Measurements from ENCODE around the gene GPR17. TPM values are rescaled to one million over a fixed set of nuclear protein-coding genes. Genes with fewer than 3 reads are reported as not detected.

GPR17 gene
- total and polyA plus RNA-seq, 4 donors: 0.03 to 0.14 (median 0.07) TPM; not detected in 1

GRCh38 chr2:127658146-127658545, 12.2 kb downstream of the GPR17 start:
- DNase-seq (ENCODE audit: low spot score): no peak
- TF ChIP-seq HNF4A (conservative IDR thresholded peaks at IDR 0.05) (no peak), ATF3 (IDR thresholded peaks at IDR 0.05) (no peak), FOXA2 (IDR thresholded peaks at IDR 0.05) (no peak)
- TF ChIP-seq, protein P1, sequence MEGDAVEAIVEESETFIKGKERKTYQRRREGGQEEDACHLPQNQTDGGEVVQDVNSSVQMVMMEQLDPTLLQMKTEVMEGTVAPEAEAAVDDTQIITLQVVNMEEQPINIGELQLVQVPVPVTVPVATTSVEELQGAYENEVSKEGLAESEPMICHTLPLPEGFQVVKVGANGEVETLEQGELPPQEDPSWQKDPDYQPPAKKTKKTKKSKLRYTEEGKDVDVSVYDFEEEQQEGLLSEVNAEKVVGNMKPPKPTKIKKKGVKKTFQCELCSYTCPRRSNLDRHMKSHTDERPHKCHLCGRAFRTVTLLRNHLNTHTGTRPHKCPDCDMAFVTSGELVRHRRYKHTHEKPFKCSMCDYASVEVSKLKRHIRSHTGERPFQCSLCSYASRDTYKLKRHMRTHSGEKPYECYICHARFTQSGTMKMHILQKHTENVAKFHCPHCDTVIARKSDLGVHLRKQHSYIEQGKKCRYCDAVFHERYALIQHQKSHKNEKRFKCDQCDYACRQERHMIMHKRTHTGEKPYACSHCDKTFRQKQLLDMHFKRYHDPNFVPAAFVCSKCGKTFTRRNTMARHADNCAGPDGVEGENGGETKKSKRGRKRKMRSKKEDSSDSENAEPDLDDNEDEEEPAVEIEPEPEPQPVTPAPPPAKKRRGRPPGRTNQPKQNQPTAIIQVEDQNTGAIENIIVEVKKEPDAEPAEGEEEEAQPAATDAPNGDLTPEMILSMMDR (IDR thresholded peaks at IDR 0.05; ENCODE audit: low read depth, low read length, missing input control): no peak
- no peak overlapping the region for H3K4me3 ChIP-seq (ENCODE audit: low read depth in 1 of 3, low read length in 3 of 3)
- 92% methylated on average over 6 of the region's 6 CpGs for WGBS
- peaks cover 10 to 22% (median 16%) of the 10 kb centered on the region in 4 donors for H3K4me1 ChIP-seq (ENCODE audit: control insufficient read depth in 4 of 4, insufficient read depth in 4 of 4, low read length in 3 of 4)
- no peaks in the 10 kb centered on the region for H3K9me3 ChIP-seq (ENCODE audit: control insufficient read depth in 4 of 4, low read length in 3 of 4)
- no peak overlapping the region for H3K27ac ChIP-seq (ENCODE audit: low read depth in 1 of 2, low read length in 2 of 2)
- H3K27me3 ChIP-seq (ENCODE audit: control insufficient read depth in 4 of 4, insufficient read depth in 4 of 4, low read length in 3 of 4): no peaks in the 10 kb centered on the region
- no peak overlapping the region for H3K9ac ChIP-seq (ENCODE audit: low read depth in 1 of 2, low read length in 2 of 2)
- peaks cover 0 to 11% (median 1%) of the 10 kb centered on the region in 4 donors for H3K36me3 ChIP-seq (ENCODE audit: control insufficient read depth in 4 of 4, insufficient read depth in 3 of 4, low read depth in 1 of 4, low read length in 3 of 4)

- Histone ChIP-seq H3K9me3 (ENCODE audit: control insufficient read depth in 4 of 4, low read length in 3 of 4) (no peaks in the 10 kb centered on the region), H3K4me1 (ENCODE audit: control insufficient read depth in 4 of 4, insufficient read depth in 4 of 4, low read length in 3 of 4) (peaks cover 16 to 29% (median 23%) of the 10 kb centered on the region in 4 donors), H3K9ac (ENCODE audit: low read depth in 1 of 2, low read length in 2 of 2) (no peak overlapping the region), H3K27ac (ENCODE audit: low read depth in 1 of 2, low read length in 2 of 2) (peak overlapping the region; percentile 21 to 61), H3K36me3 (ENCODE audit: control insufficient read depth in 4 of 4, insufficient read depth in 3 of 4, low read depth in 1 of 4, low read length in 3 of 4) (peaks cover 0 to 11% (median 1%) of the 10 kb centered on the region in 4 donors), H3K4me3 (ENCODE audit: low read depth in 1 of 3, low read length in 3 of 3) (no peak overlapping the region), H3K27me3 (ENCODE audit: control insufficient read depth in 4 of 4, insufficient read depth in 4 of 4, low read length in 3 of 4) (no peaks in the 10 kb centered on the region)
- WGBS: 86% methylated on average over 20 of the region's 20 CpGs
- no peak for TF ChIP-seq YY1 (IDR thresholded peaks at IDR 0.05)
- no peak for TF ChIP-seq JUND (IDR thresholded peaks at IDR 0.05)
- TF ChIP-seq, protein P2, sequence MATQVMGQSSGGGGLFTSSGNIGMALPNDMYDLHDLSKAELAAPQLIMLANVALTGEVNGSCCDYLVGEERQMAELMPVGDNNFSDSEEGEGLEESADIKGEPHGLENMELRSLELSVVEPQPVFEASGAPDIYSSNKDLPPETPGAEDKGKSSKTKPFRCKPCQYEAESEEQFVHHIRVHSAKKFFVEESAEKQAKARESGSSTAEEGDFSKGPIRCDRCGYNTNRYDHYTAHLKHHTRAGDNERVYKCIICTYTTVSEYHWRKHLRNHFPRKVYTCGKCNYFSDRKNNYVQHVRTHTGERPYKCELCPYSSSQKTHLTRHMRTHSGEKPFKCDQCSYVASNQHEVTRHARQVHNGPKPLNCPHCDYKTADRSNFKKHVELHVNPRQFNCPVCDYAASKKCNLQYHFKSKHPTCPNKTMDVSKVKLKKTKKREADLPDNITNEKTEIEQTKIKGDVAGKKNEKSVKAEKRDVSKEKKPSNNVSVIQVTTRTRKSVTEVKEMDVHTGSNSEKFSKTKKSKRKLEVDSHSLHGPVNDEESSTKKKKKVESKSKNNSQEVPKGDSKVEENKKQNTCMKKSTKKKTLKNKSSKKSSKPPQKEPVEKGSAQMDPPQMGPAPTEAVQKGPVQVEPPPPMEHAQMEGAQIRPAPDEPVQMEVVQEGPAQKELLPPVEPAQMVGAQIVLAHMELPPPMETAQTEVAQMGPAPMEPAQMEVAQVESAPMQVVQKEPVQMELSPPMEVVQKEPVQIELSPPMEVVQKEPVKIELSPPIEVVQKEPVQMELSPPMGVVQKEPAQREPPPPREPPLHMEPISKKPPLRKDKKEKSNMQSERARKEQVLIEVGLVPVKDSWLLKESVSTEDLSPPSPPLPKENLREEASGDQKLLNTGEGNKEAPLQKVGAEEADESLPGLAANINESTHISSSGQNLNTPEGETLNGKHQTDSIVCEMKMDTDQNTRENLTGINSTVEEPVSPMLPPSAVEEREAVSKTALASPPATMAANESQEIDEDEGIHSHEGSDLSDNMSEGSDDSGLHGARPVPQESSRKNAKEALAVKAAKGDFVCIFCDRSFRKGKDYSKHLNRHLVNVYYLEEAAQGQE (IDR thresholded peaks at IDR 0.05): no peak
- TF ChIP-seq NR2F2 (IDR thresholded peaks at IDR 0.05): no peak
- TF ChIP-seq RXRA (IDR thresholded peaks at IDR 0.05): no peak
- no peak for TF ChIP-seq GABPA (IDR thresholded peaks at IDR 0.05 in 1 of 2, conservative IDR thresholded peaks at IDR 0.05 in 1 of 2)
- TF ChIP-seq, protein P1 (IDR thresholded peaks at IDR 0.05; ENCODE audit: low read depth, low read length, missing input control): no peak
- no peak for TF ChIP-seq ZBTB33 (IDR thresholded peaks at IDR 0.05)
- TF ChIP-seq HNF4A (conservative IDR thresholded peaks at IDR 0.05): no peak
- DNase-seq (ENCODE audit: low spot score): no peak
Measured at GRCh38 chr2:127658641-127659407, 12.9 kb downstream of the GPR17 start.

Data from liver (tissue), 9 donors.